K562 (cell line): ENCODE data around the gene PLEKHH3. TPM values are rescaled to one million over a fixed set of nuclear protein-coding genes. Genes with fewer than 3 reads are reported as not detected.

ENCODE experiments used
- ATAC-seq: fragments of 200-7000 bp; cut with Tn5 transposase; 3 replicates; pipeline ENCODE4 v1.9.1; 2020; ENCODE audit warnings: moderate library complexity
- BruUV-seq: library from RNA; stranded (reverse); fragments of 400-500 nt; replicated peaks from 2 replicates; lab custom pipeline; 2021; lab: Mats Ljungman, UMichigan
- CTCF ChIA-PET: fragments of 300-600 bp; formaldehyde crosslinking; extraction: SDS; loops from one replicate; lab custom pipeline; 2021; ENCODE audit warnings: low intra/inter-chr PET ratio; lab: Yijun Ruan, JAX
- POLR2A ChIA-PET: fragments of 300-600, 350-650 bp; sonication (Branson Sonifier 250); formaldehyde crosslinking; extraction: SDS; loops from one replicate; lab custom pipeline; 2021; ENCODE audit warnings: antibody characterized with exemption, inconsistent platforms; lab: Yijun Ruan, JAX
- DNase-seq, 4 experiments: peaks; one replicate each; pipeline versions ENCODE4 v3.0.0 to v3.0.0-alpha.2; 2011 to 2018; ENCODE audit warnings: low spot score in 3 of 4, mixed read lengths in 3 of 4; ENCODE audit errors: extremely low read depth in 1 of 4
- FAIRE-seq: peaks from 2 replicates; lab custom pipeline; 2011; peaks lifted over from hg19 to GRCh38; lab: Jason Lieb, UNC
- H2AFZ ChIP-seq: 2 replicates; pipeline ENCODE4 v1.6.0; 2011; ENCODE audit warnings: low read depth, low read length, control low read depth, inconsistent platforms
- H3K27ac ChIP-seq: fragments of 200-600 bp; 3 replicates; pipeline ENCODE4 v1.8.0; 2011; ENCODE audit warnings: low read depth, mild to moderate bottlenecking, control low read depth, inconsistent platforms, low read length, moderate library complexity, mixed read lengths; ENCODE audit errors: extremely low read depth
- H3K27me3 ChIP-seq, 2 experiments: fragments of 300-600 bp in 1 of 2; 2 replicates in 1 of 2; 3 replicates in 1 of 2; pipeline versions ENCODE4 v1.6.0 to v1.8.0; 2011; ENCODE audit warnings: inconsistent platforms in 2 of 2, low read length in 2 of 2, mild to moderate bottlenecking in 1 of 2, mixed read lengths in 1 of 2, moderate library complexity in 1 of 2; ENCODE audit not compliant: control insufficient read depth in 2 of 2, insufficient read depth in 2 of 2
- H3K36me3 ChIP-seq: fragments of 300-600 bp; 3 replicates; pipeline ENCODE4 v1.8.0; 2011; ENCODE audit warnings: mild to moderate bottlenecking, low read length, inconsistent platforms; ENCODE audit not compliant: control insufficient read depth, insufficient read depth
- H3K4me1 ChIP-seq, 2 experiments: fragments of 200-600 bp in 1 of 2; replicated peaks in 1 of 2; 2 replicates in 1 of 2; 3 replicates in 1 of 2; pipeline versions ENCODE4 v1.5.1 to v1.8.0; 2011; ENCODE audit warnings: inconsistent platforms in 2 of 2, low read length in 2 of 2, mild to moderate bottlenecking in 1 of 2, mixed read lengths in 1 of 2, moderate library complexity in 1 of 2; ENCODE audit not compliant: control insufficient read depth in 2 of 2, insufficient read depth in 2 of 2
- H3K4me2 ChIP-seq: 2 replicates; pipeline ENCODE4 v1.6.1; 2011; ENCODE audit warnings: low read length, control low read depth, inconsistent platforms, mixed read lengths; ENCODE audit not compliant: insufficient read depth
- H3K4me3 ChIP-seq: fragments of 200-600 bp; sonication (generic), shearing (Covaris generic); 2 replicates; pipeline ENCODE4 v1.5.1; 2016; ENCODE audit warnings: control low read depth, inconsistent platforms
- H3K79me2 ChIP-seq: fragments of 200-600 bp; 3 replicates; pipeline ENCODE4 v1.8.0; 2011; ENCODE audit warnings: low read length, inconsistent platforms; ENCODE audit not compliant: control insufficient read depth, insufficient read depth
- H3K9ac ChIP-seq, 2 experiments: 2 replicates each; pipeline versions ENCODE4 v1.6.0 to v1.6.1; 2011; ENCODE audit warnings: low read depth in 2 of 2, low read length in 2 of 2, control low read depth in 1 of 2, inconsistent platforms in 1 of 2, mild to moderate bottlenecking in 1 of 2, mixed read lengths in 1 of 2; ENCODE audit not compliant: insufficient read depth in 1 of 2
- H3K9me1 ChIP-seq: one replicate; pipeline ENCODE4 v1.6.0; 2011; ENCODE audit warnings: inconsistent platforms, mild to moderate bottlenecking, low read length, moderate library complexity; ENCODE audit not compliant: control insufficient read depth, insufficient read depth
- H3K9me3 ChIP-seq: replicated peaks from 2 replicates; pipeline ENCODE4 v1.5.1; 2011; ENCODE audit warnings: low read depth, low read length, inconsistent platforms; ENCODE audit not compliant: control insufficient read depth, insufficient read depth
- H4K20me1 ChIP-seq: replicated peaks from 2 replicates; pipeline ENCODE4 v1.6.1; 2011; ENCODE audit warnings: low read length, inconsistent platforms, mixed read lengths; ENCODE audit not compliant: control insufficient read depth, insufficient read depth
- POLR2AphosphoS5 ChIP-seq: IDR thresholded peaks from 2 replicates; pipeline ENCODE4 v1.6.1; 2011; ENCODE audit warnings: mild to moderate bottlenecking, low read depth, low read length, moderate library complexity; ENCODE audit not compliant: control insufficient read depth, insufficient read depth
- RBM25 ChIP-seq: fragments of 200-400 bp; formaldehyde crosslinking; IDR thresholded peaks from 2 replicates; pipeline ENCODE4 v1.6.1; 2018; ENCODE audit warnings: low read length, low read depth, moderate library complexity; ENCODE audit not compliant: severe bottlenecking
- ZNF121 ChIP-seq: sonication (generic); formaldehyde crosslinking; conservative IDR thresholded peaks from 2 replicates; pipeline ENCODE4 v1.8.0; 2022; ENCODE audit warnings: missing genetic modification reagents
- WGBS: fragments of 100-300 bp; shearing (Covaris generic); methylation state at CpG from one replicate; pipeline ENCODE4 v1.1.6; 2016; ENCODE audit warnings: low coverage, mixed read lengths; ENCODE audit not compliant: insufficient coverage; ENCODE audit errors: missing lambda C conversion rate; 5-methylcytosine and 5-hydroxymethylcytosine counted together
- in situ Hi-C: fragments of 300-500 bp; cut with MboI; formaldehyde crosslinking; loops from 4 replicates; pipeline ENCODE4 v1.15.0; 2018; ENCODE audit warnings: inconsistent platforms, mixed read lengths
- intact Hi-C: fragments of 100-400 bp; cut with micrococcal nuclease; formaldehyde crosslinking; loops from 2 replicates; pipeline ENCODE4 v1.14.2; 2022
- polyA plus RNA-seq, 8 experiments: library from polyadenylated mRNA; depleted of rRNA in 4 of 8; stranded (reverse) in 5 of 8; unstranded in 3 of 8; fragments of >200 nt; fragmentation: Nextera tagmentation in 2 of 8; fragmentation: Illumina TruSeq in 1 of 8; extraction: Ambion mirVana in 2 of 8; extraction: Trizol in 1 of 8; gene quantifications; 2 replicates each; pipeline versions ENCODE4 v1.2.1 to v1.2.3, GENCODE V29; 2011 to 2014; ENCODE audit warnings: inconsistent platforms in 1 of 8, missing spikeins in 1 of 8
- total RNA-seq, 7 experiments: library from RNA; depleted of rRNA in 6 of 7; stranded (reverse); fragments of >200 nt in 6 of 7; fragmentation: Illumina TruSeq in 2 of 7; extraction: Trizol in 2 of 7; gene quantifications; 2 replicates each; pipeline versions ENCODE4 v1.2.1 to v1.2.3, GENCODE V29; 2011 to 2021; ENCODE audit warnings: low replicate concordance in 1 of 7
- TF ChIP-seq, protein P1 (sequence below): fragments of 450-650 bp; IDR thresholded peaks from 2 replicates; pipeline ENCODE4 v1.6.1; 2017; ENCODE audit warnings: mild to moderate bottlenecking, moderate library complexity

PLEKHH3 gene
- total and polyA plus RNA-seq, 9 of the 15 experiments (the other 6 are each of a cell fraction or from before 2014, with no cell fraction given), result 0.58 to 34.5 (median 5.0) TPM

DNA sequence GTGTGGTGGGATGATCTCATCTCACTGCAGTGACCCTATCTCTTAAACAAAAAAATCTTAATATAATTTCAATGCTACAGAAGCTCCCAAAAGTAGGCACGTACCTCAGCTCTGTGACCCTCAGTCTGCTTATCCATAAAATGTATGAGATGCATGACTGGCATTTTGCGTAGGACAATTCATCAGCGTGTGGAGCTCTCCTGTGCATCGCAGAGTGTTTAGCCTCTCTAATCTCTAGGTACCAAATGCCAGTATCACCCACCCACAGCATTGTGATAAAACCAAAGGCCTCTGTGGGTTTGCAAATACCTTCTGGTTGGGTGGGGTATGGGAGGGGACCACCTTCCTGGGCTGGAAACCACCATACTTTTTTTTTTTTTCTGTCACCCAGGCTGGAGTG lies 36.7 kb downstream of the PLEKHH3 start (continued):
- no peak for TF ChIP-seq POLR2AphosphoS5

GRCh38 chr17:42639525-42640113 lies 37.2 kb downstream of the PLEKHH3 start:
- Histone ChIP-seq H3K4me3 (no peak overlapping the region), H3K27me3 (no peaks in the 10 kb centered on the region), H3K4me2 (no peak overlapping the region), H4K20me1 (no peaks in the 10 kb centered on the region), H2AFZ (no peak overlapping the region), H3K9ac (0 out of 4 replicates have a peak overlapping the region, but pooled peaks of 1 of the 2 experiments have one; percentile 29), H3K36me3 (no peaks in the 10 kb centered on the region), H3K9me1 (no peaks in the 10 kb centered on the region), H3K4me1 (peaks cover 0 to 2% of the 10 kb centered on the region in 2 experiments; a peak in 2 of 5 replicates)
- ChIA-PET CTCF (no interaction called here), POLR2A (interaction anchor here (0.6 kb wide), 1 partner anchor 21 kb away, joined by 3 read pairs; no protein-coding TSS in a partner anchor)
- 59% methylated on average over 5 of the region's 7 CpGs for WGBS
- DNase-seq, result no peak
- intact Hi-C loops, result no loop called here
- TF ChIP-seq ZNF121, result 0 out of 2 replicates have a peak, but pooled peaks have one; percentile 11
- TF ChIP-seq, protein P1, sequence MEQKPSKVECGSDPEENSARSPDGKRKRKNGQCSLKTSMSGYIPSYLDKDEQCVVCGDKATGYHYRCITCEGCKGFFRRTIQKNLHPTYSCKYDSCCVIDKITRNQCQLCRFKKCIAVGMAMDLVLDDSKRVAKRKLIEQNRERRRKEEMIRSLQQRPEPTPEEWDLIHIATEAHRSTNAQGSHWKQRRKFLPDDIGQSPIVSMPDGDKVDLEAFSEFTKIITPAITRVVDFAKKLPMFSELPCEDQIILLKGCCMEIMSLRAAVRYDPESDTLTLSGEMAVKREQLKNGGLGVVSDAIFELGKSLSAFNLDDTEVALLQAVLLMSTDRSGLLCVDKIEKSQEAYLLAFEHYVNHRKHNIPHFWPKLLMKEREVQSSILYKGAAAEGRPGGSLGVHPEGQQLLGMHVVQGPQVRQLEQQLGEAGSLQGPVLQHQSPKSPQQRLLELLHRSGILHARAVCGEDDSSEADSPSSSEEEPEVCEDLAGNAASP, result no peak
- TF ChIP-seq RBM25, result peak; percentile 1
- TF ChIP-seq, all 486 proteins: peak for 2
- FAIRE-seq, result no peak
- H3K9me3 ChIP-seq, result no peaks in the 10 kb centered on the region
- ATAC-seq, result no peak
- no peak overlapping the region for H3K27ac ChIP-seq
- BruUV-seq, result no TSS peak
- no peaks in the 10 kb centered on the region for H3K79me2 ChIP-seq
- in situ Hi-C loops, result no loop called here
